ENCODE results near the gene RCAN3.

RCAN3 gene

GRCh38 chr1:24551290-24551959 is 48.8 kb downstream of the RCAN3 start:
- DNase-seq (ENCODE audit: low spot score) = no peak

- DNase-seq (ENCODE audit: low spot score) = no peak
These were observed 49.4 kb downstream of the RCAN3 start for GRCh38 chr1:24551960-24552571.

- no peak for DNase-seq (ENCODE audit: low spot score)
These were observed 51.3 kb downstream of the RCAN3 start for GRCh38 chr1:24553931-24554330.

GRCh38 chr1:24554714-24555113 is 52.1 kb downstream of the RCAN3 start:
- no peak for DNase-seq (ENCODE audit: low spot score)

GRCh38 chr1:24555591-24556413 is 53.2 kb downstream of the RCAN3 start, which contains the start of gene NCMAP:
NCMAP (plus strand) TSS chr1:24556087; CDS start chr1:24595431, 39,344 bp downstream.
- no peak for DNase-seq (ENCODE audit: low spot score)

GRCh38 chr1:24556414-24556795 is 53.8 kb downstream of the RCAN3 start:
- no peak for DNase-seq (ENCODE audit: low spot score)

GRCh38 chr1:24557220-24557619 is 54.6 kb downstream of the RCAN3 start:
- no peak for DNase-seq (ENCODE audit: low spot score)

- no peak for DNase-seq (ENCODE audit: low spot score)
These were observed 55.1 kb downstream of the RCAN3 start for GRCh38 chr1:24557711-24558131.

GRCh38 chr1:24558455-24558854 is 55.8 kb downstream of the RCAN3 start:
- no peak for DNase-seq (ENCODE audit: low spot score)

- peak; percentile 83 for DNase-seq (ENCODE audit: low spot score)
These were observed 56.5 kb downstream of the RCAN3 start for GRCh38 chr1:24558902-24559791.

- DNase-seq (ENCODE audit: low spot score) = no peak
These were observed 57.7 kb downstream of the RCAN3 start for GRCh38 chr1:24560361-24560760.

- DNase-seq (ENCODE audit: low spot score) = no peak
These were observed 60.0 kb downstream of the RCAN3 start for GRCh38 chr1:24562625-24563024.

GRCh38 chr1:24564695-24565094 is 62.1 kb downstream of the RCAN3 start:
- no peak for DNase-seq (ENCODE audit: low spot score)

GRCh38 chr1:24566236-24566867 is 63.7 kb downstream of the RCAN3 start:
- no peak for DNase-seq (ENCODE audit: low spot score)

GRCh38 chr1:24567792-24568388 is 65.3 kb downstream of the RCAN3 start:
- DNase-seq (ENCODE audit: low spot score) = no peak

- DNase-seq (ENCODE audit: low spot score) = no peak
These were observed 65.8 kb downstream of the RCAN3 start for GRCh38 chr1:24568475-24568874.

- DNase-seq (ENCODE audit: low spot score) = no peak
These were observed 67.9 kb downstream of the RCAN3 start for GRCh38 chr1:24570265-24571125.

GRCh38 chr1:24572301-24572700 is 69.7 kb downstream of the RCAN3 start:
- no peak for DNase-seq (ENCODE audit: low spot score)

- DNase-seq (ENCODE audit: low spot score) = no peak
These were observed 73.4 kb downstream of the RCAN3 start for GRCh38 chr1:24575905-24576587.
